Left cardiac atrium (tissue), 4 donors: Measurements from ENCODE around the gene KIF15. TPM values are rescaled to one million over a fixed set of nuclear protein-coding genes. Genes with fewer than 3 reads are reported as not detected.

Experiments used
- ATAC-seq, 2 donors: fragments of 200-7000 bp; cut with Tn5 transposase; one replicate each; pipeline ENCODE4 v1.9.1; 2020; ENCODE audit warnings: mild to moderate bottlenecking in 2 of 2, moderate library complexity in 2 of 2
- DNase-seq: peaks from one replicate; pipeline ENCODE4 v3.0.0-alpha.2; 2020
- intact Hi-C, 2 donors: fragments of 100-400 bp; cut with DNase I; formaldehyde crosslinking; loops; one replicate each; pipeline versions ENCODE4 v1.14.1 to v1.15.1; 2022 to 2023
- total RNA-seq, 2 donors: library from RNA; stranded (reverse); fragmentation: NEBNext Ultra II Directional; extraction: Animal tissue kit (Norgen Biotek cat#: 25700); gene quantifications; one replicate each; pipeline ENCODE4 v1.2.1, GENCODE V29; 2021
- donor health status: DM: no; HTN: yes; CAD: no.
- donor health status: DM: no; HTN: yes; CAD: no; lungs with severe emphysema.
- donor health status: DM: yes; HTN: yes; CAD: no.
- donor health status: Dilated cardiomyopathy.

The KIF15 gene
- total RNA-seq, 2 donors from 2014 or later, result 0.34 to 1.4 TPM

DNA sequence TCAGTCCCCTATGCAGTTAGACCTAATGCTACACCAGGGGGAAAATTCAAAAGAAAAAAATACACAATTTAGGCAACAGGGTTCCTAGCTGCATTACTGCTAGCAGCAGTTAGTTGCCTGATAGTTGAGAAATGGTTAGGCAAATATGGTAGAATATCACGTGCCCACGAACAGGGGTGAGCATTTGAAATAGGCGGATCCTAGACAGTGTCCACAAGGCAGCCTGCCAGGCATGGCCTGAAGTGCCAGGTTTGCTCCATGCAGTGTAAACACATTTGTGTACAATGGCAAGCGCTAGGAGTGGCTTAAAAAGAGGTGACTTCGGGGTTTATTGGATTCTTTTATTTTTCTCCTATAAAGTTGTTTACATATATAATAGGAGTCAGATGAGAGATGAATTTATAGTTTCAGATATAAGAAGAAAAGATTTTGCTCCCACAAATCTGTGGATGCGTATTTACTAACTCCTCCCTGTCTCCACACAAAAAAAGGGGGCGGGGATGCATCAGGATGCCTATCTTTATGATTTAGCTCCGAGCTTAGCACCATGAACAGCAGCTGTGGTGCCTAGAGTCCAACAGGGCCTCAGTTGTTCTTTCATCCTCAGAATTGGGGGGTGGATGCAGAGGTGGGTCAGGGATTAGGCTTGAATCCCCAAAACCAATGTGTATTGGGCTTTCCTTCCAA, 108.9 kb downstream of the KIF15 start:
- DNase-seq (no peak), ATAC-seq (no peak)
- intact Hi-C loops, result no loop called here

DNA sequence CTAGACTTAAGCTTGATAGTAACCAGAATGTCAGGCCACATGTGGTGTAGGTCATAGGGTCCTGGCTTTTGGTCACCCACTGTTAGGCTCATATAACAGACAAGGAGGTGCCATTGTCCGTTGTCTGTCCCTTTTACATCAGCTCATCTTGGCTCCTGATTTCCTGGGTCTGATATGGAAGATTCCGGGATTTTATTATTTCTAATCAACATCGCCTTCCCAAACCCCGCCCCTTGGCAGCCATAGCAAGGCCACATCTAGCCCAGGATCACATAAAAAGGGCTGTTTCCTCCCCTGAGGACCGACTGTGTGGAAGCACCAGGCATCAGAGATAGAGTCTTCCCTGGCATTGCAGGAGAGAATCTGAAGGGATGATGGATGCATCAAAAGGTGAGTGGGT, 112.7 kb downstream of the KIF15 start, which contains the start of gene TGM4:
TSS of gene TGM4 (plus strand) at position 301 of the 400 bp plus-strand sequence. CDS start at position 372, 71 bp downstream.
- DNase-seq (no peak), ATAC-seq (no peak)
- intact Hi-C loops, result no loop called here

DNA sequence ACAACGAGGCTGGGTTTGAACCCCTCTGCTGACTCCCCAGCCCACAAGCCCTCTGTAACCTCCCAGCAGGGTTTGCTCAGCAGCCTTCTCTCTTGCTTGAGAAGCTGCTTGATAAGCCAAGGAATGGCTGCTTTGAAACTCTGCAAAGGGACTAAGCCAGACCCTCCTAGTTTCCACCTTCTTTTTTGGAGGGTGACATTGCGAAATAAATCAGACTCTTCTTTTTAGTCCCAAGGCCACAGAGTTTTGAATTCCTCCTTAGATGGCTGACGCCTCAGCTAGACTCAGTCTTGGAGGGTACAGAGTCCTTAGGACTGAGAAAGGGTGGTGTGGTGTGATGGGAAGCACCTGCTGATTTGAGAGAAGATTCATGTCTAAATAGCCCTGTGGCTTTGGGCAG, 114.0 kb downstream of the KIF15 start:
- intact Hi-C loops, result no loop called here
- DNase-seq (no peak), ATAC-seq (no peak)

DNA sequence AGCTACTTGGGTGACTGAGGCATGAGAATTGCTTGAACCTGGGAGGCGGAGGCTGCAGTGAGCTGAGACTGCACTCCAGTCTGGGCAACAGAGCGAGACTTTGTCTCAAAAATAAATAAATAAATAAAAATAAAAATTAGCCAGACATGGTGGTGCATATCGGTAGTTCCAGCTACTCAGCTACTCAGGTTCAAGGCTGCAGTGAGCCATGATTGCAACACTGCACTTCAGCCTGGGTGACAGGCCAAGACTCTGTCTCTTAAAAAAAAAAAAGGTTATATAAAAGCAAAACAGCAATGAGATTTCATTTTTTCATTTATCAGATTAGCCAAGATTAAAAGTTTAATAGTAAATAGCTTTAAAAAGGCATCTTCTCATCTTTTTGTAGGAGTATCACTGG, 115.7 kb downstream of the KIF15 start:
- DNase-seq (no peak), ATAC-seq (no peak)
- intact Hi-C loops, result no loop called here

DNA sequence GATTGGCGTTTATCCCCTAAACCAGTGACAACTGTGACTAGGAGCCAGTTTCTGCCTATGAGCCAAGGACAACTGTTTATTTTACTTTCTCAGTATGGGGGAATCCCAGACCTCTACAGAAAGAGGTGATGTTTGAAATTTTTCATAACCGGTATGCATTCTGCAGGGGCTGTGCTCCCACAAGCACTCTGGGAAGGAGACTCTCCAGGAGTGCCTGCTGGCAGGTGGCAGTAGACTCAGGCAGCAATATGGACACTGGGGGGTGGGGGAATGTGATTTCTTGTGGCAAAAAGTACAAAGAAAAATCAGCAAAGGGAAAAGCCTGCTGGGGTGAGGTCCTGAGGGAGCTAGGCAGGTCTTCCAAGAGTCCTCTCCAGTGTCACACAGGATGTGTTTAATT, 118.7 kb downstream of the KIF15 start:
- intact Hi-C loops, result no loop called here

DNA sequence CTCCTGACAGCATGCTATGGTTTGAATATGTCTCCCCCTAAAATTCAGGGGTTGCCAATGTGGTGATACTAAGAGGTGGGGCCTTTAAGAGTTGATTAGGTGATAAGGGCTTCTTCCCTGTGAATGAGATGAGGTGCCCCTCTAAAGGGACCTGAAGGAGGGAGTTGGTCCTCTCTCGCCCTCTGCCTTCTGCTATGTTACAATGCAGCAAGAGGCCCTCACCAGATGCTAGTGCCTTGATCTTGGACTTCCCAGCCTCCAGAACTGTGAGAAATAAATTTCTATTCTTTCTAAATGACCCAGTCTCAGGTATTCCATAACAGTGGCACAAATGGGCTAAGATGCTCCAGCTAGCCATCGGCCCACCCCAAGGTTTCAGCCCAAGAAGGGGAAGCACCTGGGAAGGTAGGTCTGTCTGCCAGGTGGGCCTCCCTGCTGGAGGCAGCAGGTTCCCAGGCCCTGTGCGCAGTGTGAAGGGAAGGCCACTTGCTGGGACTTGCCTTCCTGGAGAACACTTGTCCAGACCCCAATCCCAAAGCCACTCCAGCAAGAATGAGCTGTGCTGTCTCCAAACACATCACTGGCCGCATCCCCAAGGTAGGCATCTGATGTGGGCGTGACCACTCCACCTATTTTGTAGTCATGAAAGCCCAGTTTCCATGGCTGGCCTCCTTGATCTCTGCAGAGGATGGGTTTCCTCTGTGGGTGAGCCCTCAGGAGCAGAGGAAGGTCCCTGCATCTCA, 121.8 kb downstream of the KIF15 start:
- ATAC-seq (no peak), DNase-seq (no peak)
- intact Hi-C loops, result no loop called here

More for the DNA sequence above, 118.7 kb downstream of the KIF15 start:
- ATAC-seq (no peak), DNase-seq (no peak)

DNA sequence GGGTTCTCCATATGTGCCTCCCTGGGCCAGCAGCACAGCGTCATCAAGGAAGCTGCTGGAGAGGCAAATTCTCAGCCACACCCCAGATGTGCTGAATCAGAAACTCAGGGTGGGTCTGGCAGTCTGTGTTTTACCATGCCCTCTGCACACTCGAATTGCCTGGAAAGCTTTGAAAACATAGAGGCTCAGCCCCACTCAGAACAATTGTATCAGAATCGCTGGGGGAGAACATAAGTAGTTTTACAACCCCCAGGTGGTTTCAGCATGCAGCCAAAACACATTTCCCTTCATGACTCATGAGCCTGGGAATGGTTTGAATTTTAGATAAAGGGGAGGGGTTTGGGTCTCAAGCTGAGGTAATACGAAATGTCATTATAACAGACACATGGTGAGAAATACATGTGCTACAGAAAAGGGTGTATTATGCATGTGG, 122.4 kb downstream of the KIF15 start:
- peak in 1 of 2 donors; percentile 72 for ATAC-seq
- no peak for DNase-seq
- intact Hi-C loops, result no loop called here

DNA sequence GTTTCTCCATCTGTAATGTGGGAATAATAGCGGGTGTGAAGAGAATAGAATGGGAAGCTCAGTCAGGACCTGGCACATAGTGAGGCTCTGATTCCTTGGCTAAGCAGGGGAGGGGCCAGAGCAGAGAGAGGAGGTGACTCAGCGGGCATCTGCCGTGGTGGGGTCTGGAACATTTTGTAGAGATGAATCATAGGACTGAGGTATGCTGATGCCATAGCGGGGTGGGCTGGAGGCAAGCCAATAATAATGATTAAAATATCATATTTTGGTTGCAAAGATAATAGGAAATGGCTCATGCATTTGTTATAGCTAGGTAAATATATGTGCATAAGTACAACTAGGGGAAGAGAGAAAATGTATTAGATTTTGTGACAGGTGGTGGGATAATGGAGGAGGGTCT, 124.0 kb downstream of the KIF15 start:
- DNase-seq (no peak), ATAC-seq (peak; percentile 59 to 94)
- intact Hi-C loops, result no loop called here

DNA sequence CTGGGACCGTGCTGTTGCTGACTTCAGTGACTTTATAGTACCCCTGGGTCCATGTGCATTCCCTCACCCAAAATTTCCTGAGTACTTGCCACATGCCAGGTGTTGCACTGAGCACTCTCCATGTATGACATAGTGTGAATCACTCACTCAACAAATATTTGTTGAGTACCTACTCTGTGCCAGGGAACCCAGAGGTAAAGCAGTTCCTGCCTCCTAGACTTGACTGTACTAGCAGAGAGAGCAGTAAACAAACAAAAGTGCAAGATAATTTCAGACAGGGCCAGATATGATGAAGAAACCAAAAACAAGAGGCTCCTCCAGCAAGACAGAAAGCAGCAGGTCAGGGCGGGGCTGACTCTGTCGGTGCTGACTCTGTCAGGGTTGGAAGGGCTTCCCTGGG, 125.0 kb downstream of the KIF15 start:
- ATAC-seq (peak in 1 of 2 donors; percentile 15), DNase-seq (no peak)
- intact Hi-C loops, result no loop called here

DNA sequence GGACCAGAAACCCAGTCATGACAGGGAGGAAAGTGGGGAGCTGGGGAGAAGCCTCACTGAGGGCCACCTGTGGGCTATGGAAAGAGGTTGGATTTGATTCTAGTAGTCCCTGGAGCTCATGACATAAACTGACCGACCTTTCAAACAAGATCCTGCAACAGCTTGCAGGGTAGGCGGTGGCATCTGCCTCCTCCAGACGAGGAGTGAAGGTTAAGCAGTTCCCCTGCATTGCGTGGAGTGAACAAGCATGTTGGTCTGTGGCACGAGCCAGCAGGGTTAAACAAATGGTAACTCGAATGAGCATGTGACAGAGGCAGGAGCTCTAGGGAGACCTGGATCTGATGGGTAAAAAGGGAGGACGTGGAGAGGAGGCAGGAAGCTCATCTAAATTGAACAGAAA, 125.5 kb downstream of the KIF15 start:
- no peak for DNase-seq
- no peak for ATAC-seq
- intact Hi-C loops, result no loop called here

DNA sequence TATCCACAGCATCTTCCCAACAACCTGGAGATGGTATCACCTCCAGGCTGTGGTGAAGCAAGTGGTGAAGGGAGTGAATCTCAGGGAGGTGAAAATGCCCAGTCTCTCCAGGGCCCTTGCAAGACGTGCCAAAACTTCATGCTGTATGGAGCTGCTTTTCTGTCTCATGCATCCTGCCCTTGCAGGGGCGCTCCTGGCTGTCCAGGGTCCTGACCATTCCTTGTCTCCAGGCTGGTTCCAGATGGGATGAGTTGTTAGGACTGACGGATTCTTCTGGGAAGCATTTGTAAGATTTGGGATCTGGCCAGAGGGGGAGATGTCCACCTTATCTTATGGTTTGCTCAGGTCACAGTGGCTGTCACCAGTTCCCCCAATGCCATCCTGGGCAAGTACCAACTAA, 128.7 kb downstream of the KIF15 start:
- intact Hi-C loops, result no loop called here
- DNase-seq (no peak), ATAC-seq (no peak)

DNA sequence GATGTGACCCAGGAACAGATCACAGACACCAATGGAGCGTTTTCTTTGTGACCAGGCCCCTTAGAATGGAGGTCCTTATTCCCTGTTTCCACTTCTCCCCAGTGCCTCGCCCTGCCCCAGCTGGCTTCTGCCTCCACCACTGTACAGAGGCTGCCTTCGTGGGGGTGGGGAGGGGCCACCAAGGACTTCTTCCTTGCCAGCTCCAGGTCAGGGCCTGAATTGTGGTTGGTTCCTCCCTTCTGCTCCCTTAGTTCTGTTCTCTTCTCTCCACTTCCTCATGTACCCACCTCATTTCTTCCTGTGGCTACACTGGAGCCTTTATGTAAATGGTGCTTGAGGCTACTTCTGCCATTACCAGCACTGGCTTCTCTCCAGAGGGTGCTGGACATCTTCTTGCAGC, 129.3 kb downstream of the KIF15 start:
- ATAC-seq, result no peak
- intact Hi-C loops, result no loop called here
- DNase-seq, result no peak

DNA sequence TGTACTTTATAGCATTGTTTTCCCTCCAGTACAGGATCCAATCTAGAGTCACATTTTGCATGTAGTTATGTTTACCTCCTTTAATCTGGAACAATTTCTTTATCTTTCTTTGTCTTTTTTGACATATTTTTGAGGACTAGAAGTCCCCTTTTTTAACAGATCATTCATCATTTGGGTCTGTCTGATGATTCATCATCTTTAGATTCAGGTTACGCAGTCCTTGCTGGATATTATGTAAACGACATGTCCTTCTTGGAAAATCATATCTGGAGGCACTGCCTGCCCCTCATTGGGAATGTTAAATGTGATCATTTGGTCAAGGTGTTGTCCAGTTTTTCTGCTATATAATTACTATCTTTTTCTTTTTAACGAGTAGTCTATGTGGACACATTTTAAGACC, 131.1 kb downstream of the KIF15 start:
- intact Hi-C loops, result no loop called here
- no peak for ATAC-seq
- no peak for DNase-seq

DNA sequence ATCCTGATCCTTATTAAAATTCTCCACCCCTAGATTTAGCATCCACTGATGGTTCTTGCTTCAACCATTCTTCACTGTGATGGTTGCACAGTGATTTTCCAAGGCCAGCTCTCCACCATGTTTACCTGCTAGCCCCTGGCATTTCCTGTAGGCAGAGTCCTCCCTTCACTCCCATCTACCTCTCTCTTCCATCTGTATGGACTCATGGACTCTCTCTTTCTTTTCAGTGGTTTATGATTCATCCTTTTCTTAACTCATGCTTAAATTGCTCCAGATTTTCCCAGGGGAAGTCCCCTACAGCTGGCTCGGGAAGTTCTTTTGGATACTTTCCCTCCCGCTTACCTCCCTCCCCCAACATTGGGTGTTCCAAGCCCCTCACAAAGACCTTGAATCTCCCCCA, 131.5 kb downstream of the KIF15 start:
- DNase-seq (no peak), ATAC-seq (peak in 1 of 2 donors; percentile 60)
- intact Hi-C loops, result no loop called here

DNA sequence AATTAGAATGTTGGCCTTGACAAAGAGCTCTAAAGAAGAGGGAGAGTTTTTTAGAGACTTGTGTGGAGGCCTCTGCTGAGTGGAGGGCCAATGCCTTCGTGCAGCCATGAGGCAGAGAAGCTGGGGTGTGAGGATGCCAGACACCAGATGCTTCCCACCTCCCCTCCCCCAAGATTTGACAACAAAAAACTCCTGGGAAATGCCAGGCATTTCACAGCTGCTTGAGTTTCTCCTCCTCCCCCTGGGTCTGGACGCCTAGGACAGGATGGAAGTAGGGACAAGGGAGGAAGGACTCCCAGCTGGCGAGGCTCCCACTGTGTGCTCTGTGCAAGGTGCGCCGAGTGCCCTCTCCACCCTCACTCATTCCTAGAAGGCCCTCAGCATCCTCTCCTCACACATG, 132.9 kb downstream of the KIF15 start:
- intact Hi-C loops, result no loop called here
- no peak for ATAC-seq
- DNase-seq, result no peak

DNA sequence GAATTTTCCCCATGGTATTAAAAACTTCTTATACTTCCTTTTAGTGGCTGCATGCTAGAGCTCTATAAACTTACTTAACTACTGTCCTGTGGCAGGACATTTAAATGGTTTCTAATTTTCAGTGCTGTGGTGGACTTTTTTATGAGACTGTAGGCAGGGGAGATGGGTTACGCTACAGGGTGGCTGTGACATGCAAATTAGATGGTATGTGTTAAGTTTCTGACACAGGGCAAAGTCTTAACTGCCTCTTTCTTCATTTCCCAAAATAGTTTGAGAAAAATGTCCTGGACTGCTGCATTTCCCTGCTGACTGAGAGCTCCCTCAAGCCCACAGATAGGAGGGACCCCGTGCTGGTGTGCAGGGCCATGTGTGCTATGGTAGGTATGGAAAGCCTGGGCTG, 134.8 kb downstream of the KIF15 start:
- no peak for ATAC-seq
- intact Hi-C loops, result no loop called here
- DNase-seq, result no peak

DNA sequence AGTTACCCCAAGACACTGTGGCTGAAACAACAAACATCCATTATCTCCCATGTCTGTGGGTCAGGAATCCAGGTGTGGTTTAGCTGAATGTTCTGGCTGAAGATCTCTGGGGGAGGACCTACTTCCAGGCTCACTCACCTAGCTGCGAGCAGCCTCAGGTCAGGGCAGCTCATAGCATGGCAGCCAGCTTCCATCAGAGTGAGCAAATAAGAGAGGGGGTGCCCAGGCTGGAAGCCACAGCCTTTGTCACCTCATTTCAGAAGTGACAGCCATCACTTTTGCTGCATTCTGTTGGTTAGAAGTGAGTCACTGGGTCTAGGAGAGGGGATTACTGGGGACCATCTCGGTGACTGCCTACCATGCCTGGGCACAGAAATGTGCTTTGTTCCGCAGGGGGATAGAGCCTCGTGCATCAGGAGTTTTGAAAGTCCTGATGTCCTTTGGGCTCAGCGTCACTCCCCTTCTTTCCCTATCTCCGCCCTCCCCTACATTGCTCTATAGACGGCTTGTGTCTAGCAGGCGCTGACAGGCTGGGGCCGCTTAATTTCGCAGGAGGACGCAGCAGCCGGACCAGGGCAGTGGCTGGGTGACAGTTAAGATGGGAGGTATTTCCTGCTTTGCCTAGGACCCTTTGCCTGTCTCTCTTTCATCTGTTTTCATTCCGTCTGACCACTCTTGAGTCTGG, 138.2 kb downstream of the KIF15 start:
- intact Hi-C loops, result no loop called here
- DNase-seq (no peak), ATAC-seq (peak in 1 of 2 donors; percentile 15)

DNA sequence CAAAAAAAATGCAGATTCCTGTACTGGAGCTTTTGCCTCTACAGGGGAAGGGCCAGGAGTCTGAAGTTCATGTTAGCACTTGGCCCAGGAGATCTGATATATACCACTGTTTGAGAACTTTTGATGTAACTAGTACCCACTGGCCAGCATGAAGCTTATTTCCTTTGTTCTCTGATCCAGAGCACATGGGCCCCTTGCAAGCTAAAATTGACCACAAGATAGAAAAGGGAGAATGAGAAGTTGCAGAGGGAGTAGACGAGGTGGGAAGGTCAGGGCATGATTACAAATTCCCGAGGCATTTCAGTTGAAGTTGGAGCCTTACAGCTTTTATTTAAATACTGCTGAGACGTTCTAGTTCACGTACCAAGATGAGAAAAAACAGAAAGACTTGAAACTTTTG, 141.0 kb downstream of the KIF15 start:
- intact Hi-C loops, result no loop called here
- no peak for DNase-seq
- no peak for ATAC-seq
